Heart left ventricle (tissue), 16 donors: ENCODE data around the gene BICDL1. TPM values are rescaled to one million over a fixed set of nuclear protein-coding genes. Genes with fewer than 3 reads are reported as not detected.

ENCODE experiments used
- ATAC-seq, 4 donors: fragments of 200-7000 bp; cut with Tn5 transposase; one replicate each; pipeline ENCODE4 v1.9.1; 2020 to 2022; ENCODE audit warnings: moderate library complexity in 4 of 4, mild to moderate bottlenecking in 3 of 4, moderate number of reproducible peaks in 1 of 4
- DNase-seq, 5 donors: peaks; one replicate each; pipeline ENCODE4 v3.0.0-alpha.2; 2020
- H3K27ac ChIP-seq, 12 donors: fragments of 200-600 bp; sonication (generic) in 4 of 12; one replicate each; pipeline versions ENCODE4 v1.5.0 to v1.8.0; 2016 to 2022; ENCODE audit warnings: mild to moderate bottlenecking in 2 of 12
- H3K27me3 ChIP-seq, 9 donors: fragments of 200-600 bp; sonication (generic) in 2 of 9; one replicate each; pipeline versions ENCODE4 v1.5.1 to v1.8.0; 2016 to 2022; ENCODE audit warnings: mild to moderate bottlenecking in 3 of 9
- H3K36me3 ChIP-seq, 9 donors: fragments of 200-600 bp; sonication (generic) in 2 of 9; one replicate each; pipeline versions ENCODE4 v1.5.0 to v1.8.0; 2018 to 2022; ENCODE audit warnings: mild to moderate bottlenecking in 2 of 9
- H3K4me1 ChIP-seq, 12 donors: fragments of 200-600 bp; sonication (generic) in 4 of 12; one replicate each; pipeline versions ENCODE4 v1.5.0 to v1.8.0; 2016 to 2022; ENCODE audit warnings: mild to moderate bottlenecking in 3 of 12
- H3K4me3 ChIP-seq, 12 donors: fragments of 200-600 bp; sonication (generic) in 4 of 12; one replicate each; pipeline versions ENCODE4 v1.5.0 to v1.8.0; 2017 to 2022; ENCODE audit warnings: mild to moderate bottlenecking in 9 of 12, moderate library complexity in 4 of 12
- H3K9me3 ChIP-seq, 12 donors: fragments of 200-600 bp; sonication (generic) in 4 of 12; one replicate each; pipeline versions ENCODE4 v1.5.0 to v1.8.0; 2016 to 2022; ENCODE audit warnings: mild to moderate bottlenecking in 1 of 12
- CTCF ChIP-seq, 12 donors: fragments of 200-600 bp; sonication (generic) in 4 of 12; IDR thresholded peaks; one replicate each; pipeline versions ENCODE4 v1.5.0 to v1.8.0; 2018 to 2022; ENCODE audit warnings: antibody characterized with exemption in 12 of 12, mild to moderate bottlenecking in 5 of 12
- POLR2A ChIP-seq, 2 donors: fragments of 450-650 bp; IDR thresholded peaks; one replicate each; pipeline ENCODE4 v1.6.1; 2017; ENCODE audit warnings: antibody characterized with exemption in 2 of 2, mild to moderate bottlenecking in 2 of 2, moderate library complexity in 2 of 2
- WGBS, 4 donors: extraction: QIAGEN DNeasy Blood & Tissue Kit in 2 of 4; methylation state at CpG; one replicate each; pipeline versions ENCODE4 v1.1.5 to v1.1.7; 2013 to 2018; 5-methylcytosine and 5-hydroxymethylcytosine counted together
- intact Hi-C, 10 donors: fragments of 100-400 bp; cut with DNase I; formaldehyde crosslinking; loops; one replicate each; pipeline versions ENCODE4 v1.11.1 to v1.14.2; 2022
- polyA plus RNA-seq, 2 donors: library from polyadenylated mRNA; stranded (reverse); fragments of 200-250 nt; gene quantifications; one replicate each; pipeline ENCODE4 v1.2.3, GENCODE V29; 2013
- total RNA-seq, 9 donors: library from RNA; depleted of rRNA in 2 of 9; stranded (reverse); fragments of >200 nt in 2 of 9; fragmentation: NEBNext Ultra II Directional in 3 of 9; extraction: Animal tissue kit (Norgen Biotek cat#: 25700) in 3 of 9; gene quantifications; one replicate each; pipeline versions ENCODE4 v1.1.0 to v1.2.4, GENCODE V29; 2016 to 2023
- donor health status: ischemic (EF 13 %, LVEDD 7.1; RV severe dilation, severe dysfunction).
- donor health status: healthy with polysubstance abuse.
- donor health status: DM: no; HTN: yes; CAD: no.
- donor health status: DM: no; HTN: no; CAD: no.
- donor health status: ischemic (EF 25% LVEDD 6.9; RV normal size, moderate dysfunction).
- donor health status: ischemic (EF 25% LVEDD 5.7; RV mildly dilated, moderate dysfunction).
- donor health status: healthy.
- donor health status: DM: yes; HTN: yes; CAD: no.
- donor health status: ischemic (EF 35%, LVEDD 5.7; RV mildly dilated, moderate dysfunction).
- donor health status: nonischemic (EF 11% LVEDD 7.7; RV severe dilation, severe dysfunction).
- donor health status: DM: yes; HTN: yes; CAD: no.
- donor health status: PGD.
- donor health status: ischemic (EF 29% LVEDD 5.4; RV normal size, mild dysfunction).
- donor health status: nonischemic (EF 23%, LVEDD 6.1; RV moderate dilation, normal function).

Gene BICDL1
- total and polyA plus RNA-seq, 11 donors: 0.12 to 28.0 (median 0.30) TPM; not detected in 4

GRCh38 chr12:120138366-120138765, 149.3 kb downstream of the BICDL1 start:
- Histone ChIP-seq H3K27ac (no peak overlapping the region), H3K27me3 (no peaks in the 10 kb centered on the region), H3K4me3 (no peak overlapping the region), H3K4me1 (peaks cover 0 to 3% (median 0%) of the 10 kb centered on the region in 12 donors), H3K9me3 (no peaks in the 10 kb centered on the region), H3K36me3 (peaks cover 8 to 100% (median 100%) of the 10 kb centered on the region in 9 donors)
- intact Hi-C loops: no loop called here
- 90 to 94% (median 92%) methylated on average over 9 of the region's 9 CpGs for WGBS, 4 donors
- DNase-seq (no peak), ATAC-seq (no peak)
- TF ChIP-seq POLR2A (IDR thresholded peaks at IDR 0.05) (no peak), CTCF (IDR thresholded peaks at IDR 0.05) (no peak)

- no peak overlapping the region for H3K4me3 ChIP-seq
These were observed 150.9 kb downstream of the BICDL1 start for GRCh38 chr12:120139958-120140357.

GRCh38 chr12:120140603-120141002, 151.6 kb downstream of the BICDL1 start:
- H3K4me1 ChIP-seq: peaks cover 0 to 3% (median 0%) of the 10 kb centered on the region in 12 donors
- no peak overlapping the region for H3K4me3 ChIP-seq
- H3K36me3 ChIP-seq: peaks cover 3 to 100% (median 100%) of the 10 kb centered on the region in 9 donors
- no peaks in the 10 kb centered on the region for H3K9me3 ChIP-seq
- intact Hi-C loops: no loop called here
- no peak for TF ChIP-seq CTCF (IDR thresholded peaks at IDR 0.05)
- TF ChIP-seq POLR2A (IDR thresholded peaks at IDR 0.05): no peak
- DNase-seq (no peak), ATAC-seq (no peak)
- no peak overlapping the region for H3K27ac ChIP-seq
- WGBS, 4 donors: 90 to 98% (median 91%) methylated on average over 4 to 9 of the region's 9 CpGs
- no peaks in the 10 kb centered on the region for H3K27me3 ChIP-seq

More at GRCh38 chr12:120139958-120140357, 150.9 kb downstream of the BICDL1 start:
- no peak for ATAC-seq
- intact Hi-C loops: no loop called here
- WGBS, 4 donors: 82 to 89% (median 85%) methylated on average over 5 of the region's 5 CpGs
- Histone ChIP-seq H3K27me3 (no peaks in the 10 kb centered on the region), H3K36me3 (peaks cover 3 to 100% (median 100%) of the 10 kb centered on the region in 9 donors), H3K27ac (no peak overlapping the region), H3K4me1 (peaks cover 0 to 3% (median 0%) of the 10 kb centered on the region in 12 donors), H3K9me3 (no peaks in the 10 kb centered on the region)
- TF ChIP-seq POLR2A (IDR thresholded peaks at IDR 0.05): no peak
- TF ChIP-seq CTCF (IDR thresholded peaks at IDR 0.05): no peak
- DNase-seq: no peak

- no peak for ATAC-seq
- 93 to 95% (median 94%) methylated on average over 6 of the region's 6 CpGs for WGBS, 4 donors
These were observed 152.3 kb downstream of the BICDL1 start for GRCh38 chr12:120141336-120141735.

More at GRCh38 chr12:120141336-120141735, 152.3 kb downstream of the BICDL1 start:
- Histone ChIP-seq H3K9me3 (no peaks in the 10 kb centered on the region), H3K4me3 (no peak overlapping the region), H3K4me1 (no peaks in the 10 kb centered on the region), H3K27me3 (no peaks in the 10 kb centered on the region), H3K36me3 (peaks cover 3 to 100% (median 100%) of the 10 kb centered on the region in 9 donors), H3K27ac (no peak overlapping the region)
- intact Hi-C loops: no loop called here
- TF ChIP-seq CTCF (IDR thresholded peaks at IDR 0.05) (no peak), POLR2A (IDR thresholded peaks at IDR 0.05) (no peak)
- no peak for DNase-seq
